HCT116 (cell line): ENCODE results near the gene CD302. TPM values are rescaled to one million over a fixed set of nuclear protein-coding genes. Genes with fewer than 3 reads are reported as not detected.
"Not testable (repeated sequence)": the region's sequence is repeated elsewhere in the genome, so short reads cannot be mapped to it uniquely, and the experiment has no call there.

ENCODE experiments used
- ATAC-seq: fragments of 200-7000 bp; cut with Tn5 transposase; 2 replicates; pipeline ENCODE4 v1.9.1; 2020; ENCODE audit warnings: mild to moderate bottlenecking, moderate library complexity
- BruUV-seq: library from RNA; stranded (reverse); fragments of 400-500 nt; replicated peaks from 2 replicates; lab custom pipeline; 2021; lab: Mats Ljungman, UMichigan
- CTCF ChIA-PET: fragments of 300-600 bp; sonication (Branson Sonifier 250); formaldehyde crosslinking; loops from one replicate; lab custom pipeline; 2021; ENCODE audit warnings: antibody characterized with exemption; lab: Charles Lee
- POLR2A ChIA-PET: fragments of 300-600, 350-600 bp; sonication (Branson Sonifier 250); formaldehyde crosslinking; loops from one replicate; lab custom pipeline; 2021; ENCODE audit warnings: antibody characterized with exemption; lab: Charles Lee
- RAD21 ChIA-PET, 2 experiments: fragments of 300-600 bp; sonication (Branson Sonifier 250); formaldehyde crosslinking; loops; one replicate each; lab custom pipeline; 2023; ENCODE audit warnings: low total read pairs in 2 of 2; ENCODE audit not compliant: uncharacterized antibody in 2 of 2, unreplicated experiment in 2 of 2, low non-redundant PET in 1 of 2; lab: Charles Lee
- DNase-seq: peaks from one replicate; pipeline ENCODE4 v3.0.0-alpha.2; 2010; ENCODE audit warnings: low read depth, low spot score
- H2AFZ ChIP-seq: fragments of 200-600 bp; shearing (Covaris generic), sonication (generic); 2 replicates; pipeline ENCODE4 v1.6.1; 2017; ENCODE audit warnings: low read depth, mixed run types, mixed read lengths, antibody characterized with exemption, low read length; ENCODE audit not compliant: poor library complexity, severe bottlenecking
- H3K27ac ChIP-seq: 2 replicates; pipeline ENCODE4 v1.5.1; 2012; ENCODE audit warnings: low read depth, low read length
- H3K27me3 ChIP-seq: fragments of 200-600 bp; sonication (generic); 2 replicates; pipeline ENCODE4 v1.6.1; 2016; ENCODE audit warnings: mixed run types, low read length, mixed read lengths; ENCODE audit not compliant: insufficient read depth
- H3K36me3 ChIP-seq, 2 experiments: fragments of 200-500 bp in 1 of 2; fragments of 200-600 bp in 1 of 2; sonication (Bioruptor generic) in 1 of 2; sonication (generic) in 1 of 2; 2 replicates each; pipeline versions ENCODE4 v1.5.1 to v1.6.1; 2014 to 2016; ENCODE audit warnings: low read length in 2 of 2, inconsistent platforms in 1 of 2, mixed read lengths in 1 of 2, mixed run types in 1 of 2; ENCODE audit not compliant: insufficient read depth in 2 of 2, control insufficient read depth in 1 of 2
- H3K4me1 ChIP-seq, 2 experiments: fragments of 200-600 bp in 1 of 2; sonication (generic) in 1 of 2; 2 replicates each; pipeline versions ENCODE4 v1.5.1 to v1.6.1; 2012 to 2017; ENCODE audit warnings: low read length in 2 of 2, inconsistent platforms in 1 of 2, mild to moderate bottlenecking in 1 of 2, mixed read lengths in 1 of 2, mixed run types in 1 of 2, moderate library complexity in 1 of 2; ENCODE audit not compliant: insufficient read depth in 2 of 2, control insufficient read depth in 1 of 2
- H3K4me2 ChIP-seq: fragments of 200-600 bp; sonication (generic); 2 replicates; pipeline ENCODE4 v1.6.1; 2017; ENCODE audit warnings: mixed run types, low read length, mixed read lengths
- H3K4me3 ChIP-seq, 2 experiments: fragments of 200-600 bp in 1 of 2; sonication (generic) in 1 of 2; replicated peaks in 1 of 2; 2 replicates each; pipeline ENCODE4 v1.5.1; 2011 to 2016; ENCODE audit warnings: low read length in 2 of 2, control low read depth in 1 of 2, low read depth in 1 of 2, mild to moderate bottlenecking in 1 of 2, mixed read lengths in 1 of 2, mixed run types in 1 of 2
- H3K79me2 ChIP-seq: fragments of 200-600 bp; sonication (generic); 2 replicates; pipeline ENCODE4 v1.6.1; 2017; ENCODE audit warnings: mild to moderate bottlenecking, mixed run types, low read length, moderate library complexity, mixed read lengths; ENCODE audit not compliant: insufficient read depth
- H3K9ac ChIP-seq: fragments of 200-600 bp; sonication (generic); 2 replicates; pipeline ENCODE4 v1.6.1; 2016; ENCODE audit warnings: low read length, mixed read lengths
- H3K9me2 ChIP-seq: fragments of 200-600 bp; sonication (generic), shearing (Covaris generic); 2 replicates; pipeline ENCODE4 v1.6.1; 2017; ENCODE audit warnings: mixed run types, mild to moderate bottlenecking, moderate library complexity; ENCODE audit not compliant: insufficient read depth
- H3K9me3 ChIP-seq, 2 experiments: fragments of 200-500 bp in 1 of 2; fragments of 200-600 bp in 1 of 2; sonication (Bioruptor generic) in 1 of 2; sonication (generic) in 1 of 2; 2 replicates each; pipeline ENCODE4 v1.6.1; 2014 to 2017; ENCODE audit warnings: low read length in 2 of 2, mixed read lengths in 2 of 2, inconsistent platforms in 1 of 2, low read depth in 1 of 2, mild to moderate bottlenecking in 1 of 2, mixed run types in 1 of 2, moderate library complexity in 1 of 2; ENCODE audit not compliant: control insufficient read depth in 1 of 2, insufficient read depth in 1 of 2
- H4K20me1 ChIP-seq: fragments of 200-600 bp; sonication (generic), shearing (Covaris generic); 2 replicates; pipeline ENCODE4 v1.6.1; 2017; ENCODE audit warnings: mixed run types, mild to moderate bottlenecking, moderate library complexity; ENCODE audit not compliant: insufficient read depth
- CEBPB ChIP-seq: IDR thresholded peaks from 2 replicates; pipeline ENCODE4 v1.6.1; 2012; ENCODE audit warnings: low read depth
- EZH2 ChIP-seq: fragments of 200-600 bp; sonication (generic); IDR thresholded peaks from 2 replicates; pipeline ENCODE4 v1.6.1; 2017; ENCODE audit warnings: antibody characterized with exemption, mixed run types
- POLR2A ChIP-seq: IDR thresholded peaks from 2 replicates; pipeline ENCODE4 v1.7.0; 2011; ENCODE audit warnings: borderline replicate concordance; ENCODE audit not compliant: insufficient read depth, insufficient read length; ENCODE audit errors: extremely low read depth
- RAD21 ChIP-seq: IDR thresholded peaks from 2 replicates; pipeline ENCODE4 v1.6.1; 2012; ENCODE audit warnings: low read depth, mild to moderate bottlenecking
- SP1 ChIP-seq: IDR thresholded peaks from 2 replicates; pipeline ENCODE4 v1.6.1; 2012; ENCODE audit warnings: low read depth
- SRF ChIP-seq: IDR thresholded peaks from 2 replicates; pipeline ENCODE4 v1.6.1; 2012; ENCODE audit warnings: low read depth
- ZFX ChIP-seq: fragments of 450-650 bp; IDR thresholded peaks from 2 replicates; pipeline ENCODE4 v1.6.1; 2017
- intact Hi-C: fragments of 100-400 bp; cut with micrococcal nuclease; formaldehyde crosslinking; loops from 2 replicates; pipeline ENCODE4 v1.10.0; 2022
- total RNA-seq: library from RNA; stranded (reverse); gene quantifications from one replicate; pipeline ENCODE4 v1.2.1, GENCODE V29; 2021; ENCODE audit not compliant: unreplicated experiment

CD302 gene
- total RNA-seq, 1 experiment from 2014 or later: 0.15 TPM

DNA sequence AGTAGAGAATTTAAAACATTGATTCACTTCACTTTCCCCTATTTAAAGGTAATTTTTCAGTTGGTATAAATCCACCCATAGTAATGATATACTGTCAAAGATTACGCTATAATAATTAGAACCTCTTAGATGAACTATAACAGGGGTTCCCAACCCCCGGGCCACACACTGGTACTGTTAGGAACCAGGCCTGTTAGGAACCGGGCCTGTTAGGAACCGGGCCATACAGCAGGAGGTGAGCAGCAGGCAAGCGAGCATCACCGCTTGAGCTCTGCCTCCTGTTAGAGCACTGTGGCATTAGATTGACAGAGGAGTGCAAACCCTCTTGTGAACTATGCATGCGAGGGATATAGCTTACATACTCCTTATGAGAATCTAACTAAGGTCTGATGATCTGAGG, 34.0 kb upstream of the CD302 start:
- no peak overlapping the region for H2AFZ ChIP-seq
- DNase-seq (no peak), ATAC-seq (no peak)
- no peak overlapping the region for H3K27ac ChIP-seq
- no peaks in the 10 kb centered on the region for H3K79me2 ChIP-seq
- intact Hi-C loops: no loop called here
- no peak overlapping the region for H3K4me3 ChIP-seq
- H3K4me2 ChIP-seq: no peak overlapping the region
- ChIA-PET RAD21 (no interaction called here), CTCF (no interaction called here), POLR2A (no interaction called here)
- no peaks in the 10 kb centered on the region for H3K9me3 ChIP-seq
- no peaks in the 10 kb centered on the region for H4K20me1 ChIP-seq
- H3K9ac ChIP-seq: no peak overlapping the region
- no peaks in the 10 kb centered on the region for H3K36me3 ChIP-seq
- H3K9me2 ChIP-seq: no peaks in the 10 kb centered on the region
- no peaks in the 10 kb centered on the region for H3K4me1 ChIP-seq
- no TSS peak for BruUV-seq
- TF ChIP-seq CEBPB: no peak
- no peak for TF ChIP-seq EZH2
- TF ChIP-seq POLR2A: no peak
- no peak for TF ChIP-seq RAD21
- TF ChIP-seq SRF: no peak
- H3K27me3 ChIP-seq: no peaks in the 10 kb centered on the region

- ChIA-PET RAD21 (no interaction called here), POLR2A (no interaction called here), CTCF (no interaction called here)
- BruUV-seq: no TSS peak
- no peaks in the 10 kb centered on the region for H3K9me3 ChIP-seq
- no peak overlapping the region for H3K4me2 ChIP-seq
- no peaks in the 10 kb centered on the region for H3K27me3 ChIP-seq
- H3K79me2 ChIP-seq: no peaks in the 10 kb centered on the region
- intact Hi-C loops: no loop called here
- no peaks in the 10 kb centered on the region for H3K4me1 ChIP-seq
- no peaks in the 10 kb centered on the region for H3K36me3 ChIP-seq
- H3K9ac ChIP-seq: no peak overlapping the region
- H4K20me1 ChIP-seq: no peaks in the 10 kb centered on the region
- H2AFZ ChIP-seq: no peak overlapping the region
- H3K9me2 ChIP-seq: no peaks in the 10 kb centered on the region
- no peak overlapping the region for H3K27ac ChIP-seq
- ATAC-seq (no peak), DNase-seq (no peak)
- TF ChIP-seq EZH2: no peak
- H3K4me3 ChIP-seq: no peak overlapping the region
Measured at GRCh38 chr2:159829376-159829775, 31.4 kb upstream of the CD302 start.

- no peak for DNase-seq
- no peak overlapping the region for H2AFZ ChIP-seq
- no peaks in the 10 kb centered on the region for H3K9me2 ChIP-seq
- ATAC-seq: no peak
- RAD21 ChIA-PET: no interaction called here
- no peak overlapping the region for H3K4me2 ChIP-seq
- no peak overlapping the region for H3K27ac ChIP-seq
- no peaks in the 10 kb centered on the region for H4K20me1 ChIP-seq
- no peak for TF ChIP-seq SP1
- no peak for TF ChIP-seq ZFX
- TF ChIP-seq, all 23 proteins: peak for 0
- H3K4me3 ChIP-seq: no peak overlapping the region
- intact Hi-C loops: no loop called here
- no peaks in the 10 kb centered on the region for H3K9me3 ChIP-seq
- BruUV-seq: no TSS peak
- ChIA-PET POLR2A (no interaction called here), CTCF (no interaction called here)
- H3K9ac ChIP-seq: no peak overlapping the region
- no peaks in the 10 kb centered on the region for H3K36me3 ChIP-seq
- H3K4me1 ChIP-seq: no peaks in the 10 kb centered on the region
- no peaks in the 10 kb centered on the region for H3K79me2 ChIP-seq
- no peaks in the 10 kb centered on the region for H3K27me3 ChIP-seq
Measured at GRCh38 chr2:159828738-159829137, 30.7 kb upstream of the CD302 start.

DNA sequence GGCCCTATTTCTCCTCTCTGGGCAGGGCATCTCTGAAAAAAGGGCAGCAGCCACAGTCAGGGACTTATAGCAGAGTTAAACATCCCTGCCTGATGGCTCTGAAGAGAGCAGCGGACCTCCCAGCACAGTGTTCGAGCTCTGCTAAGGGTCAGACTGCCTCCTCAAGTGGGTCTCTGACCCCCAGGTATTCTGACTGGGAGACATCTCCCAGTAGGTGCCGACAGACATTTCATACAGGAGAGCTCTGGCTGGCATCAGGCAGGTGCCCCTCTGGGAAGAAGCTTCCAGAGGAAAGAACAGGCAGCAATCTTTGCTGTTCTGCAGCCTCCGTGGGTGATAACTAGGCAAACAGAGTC, 24.4 kb upstream of the CD302 start:
- H2AFZ ChIP-seq: not testable (repeated sequence)

More for the DNA sequence above, 24.4 kb upstream of the CD302 start:
- H3K4me1 ChIP-seq, DNase-seq, H3K27ac ChIP-seq, H3K4me2 ChIP-seq, BruUV-seq, H3K27me3 ChIP-seq, H3K9me2 ChIP-seq, H3K36me3 ChIP-seq, intact Hi-C loops, H4K20me1 ChIP-seq, RAD21 ChIA-PET, POLR2A ChIA-PET, H3K9ac ChIP-seq, H3K9me3 ChIP-seq, H3K79me2 ChIP-seq, ATAC-seq, H3K4me3 ChIP-seq, CTCF ChIA-PET: not testable (repeated sequence)
